Gastroesophageal sphincter (tissue), 4 donors: ENCODE measurements around the gene PELI2. TPM values are rescaled to one million over a fixed set of nuclear protein-coding genes. Genes with fewer than 3 reads are reported as not detected.

ENCODE experiments used
- ATAC-seq: fragments of 150-250 bp; one replicate; pipeline ENCODE4 v1.9.1; 2016; ENCODE audit warnings: mild to moderate bottlenecking, moderate library complexity
- H3K27ac ChIP-seq, 4 donors: fragments of 200-600 bp; sonication (generic) in 3 of 4; 1 replicate in 3 of 4; 2 replicates in 1 of 4; pipeline ENCODE4 v1.5.1; 2016 to 2019
- H3K27me3 ChIP-seq: fragments of 200-600 bp; sonication (generic); one replicate; pipeline ENCODE4 v1.5.1; 2019
- H3K36me3 ChIP-seq, 2 donors: fragments of 200-600 bp; sonication (generic); one replicate each; pipeline ENCODE4 v1.5.1; 2019; ENCODE audit warnings: control low read depth in 1 of 2
- H3K4me1 ChIP-seq, 3 donors: fragments of 200-600 bp; sonication (generic); 1 replicate in 2 of 3; 2 replicates in 1 of 3; pipeline ENCODE4 v1.5.1; 2016 to 2019; ENCODE audit warnings: control low read depth in 2 of 3
- H3K4me3 ChIP-seq, 2 donors: fragments of 200-600 bp; sonication (generic); one replicate each; pipeline ENCODE4 v1.5.1; 2019; ENCODE audit warnings: mild to moderate bottlenecking in 1 of 2, moderate library complexity in 1 of 2
- H3K9me3 ChIP-seq, 3 donors: fragments of 200-600 bp; sonication (generic); one replicate each; pipeline ENCODE4 v1.5.1; 2017 to 2019; ENCODE audit warnings: control low read depth in 2 of 3
- CTCF ChIP-seq, 4 experiments: fragments of 200-600 bp in 2 of 4; fragments of 450-650 bp in 2 of 4; sonication (generic) in 1 of 4; IDR thresholded peaks; one replicate each; pipeline ENCODE4 v1.5.1; 2017 to 2019; ENCODE audit warnings: antibody characterized with exemption in 4 of 4, mild to moderate bottlenecking in 2 of 4, moderate library complexity in 2 of 4
- EP300 ChIP-seq: sonication (generic); formaldehyde crosslinking; IDR thresholded peaks from one replicate; pipeline ENCODE4 v1.6.1; 2017; ENCODE audit warnings: antibody characterized with exemption, mild to moderate bottlenecking
- POLR2A ChIP-seq, 2 donors: fragments of 450-650 bp; IDR thresholded peaks; one replicate each; pipeline ENCODE4 v1.6.1; 2017; ENCODE audit warnings: antibody characterized with exemption in 2 of 2, mild to moderate bottlenecking in 2 of 2, moderate library complexity in 1 of 2
- POLR2AphosphoS5 ChIP-seq: sonication (generic); formaldehyde crosslinking; IDR thresholded peaks from one replicate; pipeline ENCODE4 v1.6.1; 2017; ENCODE audit warnings: antibody characterized with exemption
- WGBS, 2 donors: methylation state at CpG; one replicate each; pipeline ENCODE4 v1.1.5; 2018; ENCODE audit warnings: low coverage in 1 of 2; 5-methylcytosine and 5-hydroxymethylcytosine counted together
- total RNA-seq, 4 donors: library from RNA; depleted of rRNA; stranded (reverse); fragments of >200 nt; gene quantifications; one replicate each; pipeline ENCODE4 v1.1.0, GENCODE V29; 2016

PELI2 gene
- 10 to 100 TPM; 10.5 to 30.0 (median 12.3) TPM for total RNA-seq

- peak; percentile 89 for ATAC-seq
- no peaks in the 10 kb centered on the region for H3K36me3 ChIP-seq
- H3K4me1 ChIP-seq, result peaks cover 0 to 47% (median 0%) of the 10 kb centered on the region in 3 donors
- H3K9me3 ChIP-seq, result no peaks in the 10 kb centered on the region
- peak within 1 kb of the TSS; percentile 65 to 96 for H3K4me3 ChIP-seq
- TF ChIP-seq POLR2AphosphoS5 (peak; percentile 80), EP300 (no peak), CTCF (IDR thresholded peaks at IDR 0.05) (peak in 3 of 4 experiments; percentile 27 to 57 (median 42)), POLR2A (IDR thresholded peaks at IDR 0.05) (peak; percentile 79)
- WGBS, 2 donors, result 10% methylated on average over 2 of the region's 96 CpGs; no CpG with 5 or more reads in 1 of the 2 donors
- H3K27ac ChIP-seq, result peak within 1 kb of the TSS; percentile 31 to 93 (median 86)
- H3K27me3 ChIP-seq, result no peaks in the 10 kb centered on the region
These were observed at the start of gene PELI2 for GRCh38 chr14:56117765-56118610. Gene PELI2, plus strand, starts transcription at chr14:56118411. Its CDS starts 250 bp downstream, at chr14:56118661.

GRCh38 chr14:56073799-56074198 is 44.4 kb upstream of the PELI2 start:
- Histone ChIP-seq H3K4me3 (no peak overlapping the region), H3K9me3 (no peaks in the 10 kb centered on the region), H3K36me3 (no peaks in the 10 kb centered on the region), H3K4me1 (peaks cover 0 to 17% (median 0%) of the 10 kb centered on the region in 3 donors), H3K27ac (no peak overlapping the region), H3K27me3 (no peaks in the 10 kb centered on the region)
- 35 to 63% methylated on average over 3 to 4 of the region's 4 CpGs for WGBS, 2 donors
- TF ChIP-seq POLR2A (IDR thresholded peaks at IDR 0.05), result no peak
- no peak for TF ChIP-seq CTCF (IDR thresholded peaks at IDR 0.05)
- TF ChIP-seq POLR2AphosphoS5, result no peak
- TF ChIP-seq EP300, result no peak
- ATAC-seq, result no peak

GRCh38 chr14:56075301-56075700 is 42.9 kb upstream of the PELI2 start:
- H3K4me1 ChIP-seq, result peaks cover 0 to 17% (median 0%) of the 10 kb centered on the region in 3 donors
- H3K9me3 ChIP-seq, result no peaks in the 10 kb centered on the region
- TF ChIP-seq POLR2AphosphoS5, result no peak
- H3K27ac ChIP-seq, result no peak overlapping the region
- H3K4me3 ChIP-seq, result no peak overlapping the region
- WGBS, 2 donors, result 87% methylated on average over 2 of the region's 2 CpGs
- H3K27me3 ChIP-seq, result no peaks in the 10 kb centered on the region
- ATAC-seq, result no peak
- H3K36me3 ChIP-seq, result no peaks in the 10 kb centered on the region

GRCh38 chr14:56081139-56081538 is 37.1 kb upstream of the PELI2 start:
- no peaks in the 10 kb centered on the region for H3K36me3 ChIP-seq
- H3K27ac ChIP-seq, result no peak overlapping the region
- H3K27me3 ChIP-seq, result no peaks in the 10 kb centered on the region
- ATAC-seq, result no peak
- no peak overlapping the region for H3K4me3 ChIP-seq
- H3K9me3 ChIP-seq, result no peaks in the 10 kb centered on the region
- no peak for TF ChIP-seq POLR2A (IDR thresholded peaks at IDR 0.05)
- WGBS, 2 donors, result 81 to 100% methylated on average over 1 to 2 of the region's 2 CpGs
- peaks cover 0 to 4% (median 0%) of the 10 kb centered on the region in 3 donors for H3K4me1 ChIP-seq

- Histone ChIP-seq H3K27me3 (no peaks in the 10 kb centered on the region), H3K4me3 (no peak overlapping the region), H3K36me3 (no peaks in the 10 kb centered on the region), H3K9me3 (no peaks in the 10 kb centered on the region), H3K4me1 (peaks cover 0 to 6% (median under 1%) of the 10 kb centered on the region in 3 donors), H3K27ac (no peak overlapping the region)
- TF ChIP-seq POLR2A (IDR thresholded peaks at IDR 0.05) (no peak), CTCF (IDR thresholded peaks at IDR 0.05) (no peak), POLR2AphosphoS5 (no peak), EP300 (no peak)
- WGBS, 2 donors, result 70 to 80% methylated on average over 2 of the region's 2 CpGs
- ATAC-seq, result no peak
These were observed 35.3 kb upstream of the PELI2 start for GRCh38 chr14:56082880-56083279.

GRCh38 chr14:56085471-56085870 is 32.7 kb upstream of the PELI2 start:
- Histone ChIP-seq H3K9me3 (no peaks in the 10 kb centered on the region), H3K4me1 (peaks cover 3 to 13% (median 5%) of the 10 kb centered on the region in 3 donors), H3K4me3 (no peak overlapping the region), H3K27ac (no peak overlapping the region), H3K36me3 (no peaks in the 10 kb centered on the region), H3K27me3 (no peaks in the 10 kb centered on the region)
- WGBS, 2 donors, result 73 to 100% methylated on average over 2 to 4 of the region's 4 CpGs
- ATAC-seq, result no peak
- no peak for TF ChIP-seq EP300
- TF ChIP-seq CTCF (IDR thresholded peaks at IDR 0.05), result no peak
- TF ChIP-seq POLR2A (IDR thresholded peaks at IDR 0.05), result no peak
- no peak for TF ChIP-seq POLR2AphosphoS5
